GM21367 (cell line): ENCODE measurements around the gene KBTBD7.

Experiments
- ATAC-seq: cut with Tn5 transposase; IDR thresholded peaks from one replicate; pipeline ENCODE4 v1.9.1; 2021; ENCODE audit not compliant: unreplicated experiment

The KBTBD7 gene

GRCh38 chr13:41193919-41194824, at the start of gene KBTBD7:
Gene KBTBD7, minus strand, starts transcription at chr13:41194569. Its CDS starts 312 bp downstream, at chr13:41194257.
- peak; percentile 86 for ATAC-seq

GRCh38 chr13:41241626-41242025, 47.3 kb upstream of the KBTBD7 start:
- no peak for ATAC-seq

GRCh38 chr13:41236369-41236768, 42.0 kb upstream of the KBTBD7 start:
- ATAC-seq, result no peak

- ATAC-seq, result no peak
Measured at GRCh38 chr13:41232578-41233480, 38.5 kb upstream of the KBTBD7 start.

- no peak for ATAC-seq
Measured at GRCh38 chr13:41231786-41232185, 37.4 kb upstream of the KBTBD7 start.

GRCh38 chr13:41231025-41231677, 36.8 kb upstream of the KBTBD7 start:
- no peak for ATAC-seq

- ATAC-seq, result no peak
Measured at GRCh38 chr13:41229356-41229755, 35.0 kb upstream of the KBTBD7 start.

- no peak for ATAC-seq
Measured at GRCh38 chr13:41224113-41225110, 30.0 kb upstream of the KBTBD7 start.

- ATAC-seq, result no peak
Measured at GRCh38 chr13:41222259-41222852, 28.0 kb upstream of the KBTBD7 start.

GRCh38 chr13:41220401-41220800, 26.0 kb upstream of the KBTBD7 start:
- ATAC-seq, result no peak

- ATAC-seq, result no peak
Measured at GRCh38 chr13:41216160-41216559, 21.8 kb upstream of the KBTBD7 start.

GRCh38 chr13:41213919-41214318, 19.6 kb upstream of the KBTBD7 start:
- no peak for ATAC-seq

GRCh38 chr13:41213316-41213715, 18.9 kb upstream of the KBTBD7 start:
- ATAC-seq, result no peak

GRCh38 chr13:41212881-41213280, 18.5 kb upstream of the KBTBD7 start:
- no peak for ATAC-seq

GRCh38 chr13:41211062-41211461, 16.7 kb upstream of the KBTBD7 start:
- no peak for ATAC-seq

GRCh38 chr13:41206467-41206866, 12.1 kb upstream of the KBTBD7 start:
- ATAC-seq, result no peak

GRCh38 chr13:41203810-41204209, 9.4 kb upstream of the KBTBD7 start:
- ATAC-seq, result no peak

GRCh38 chr13:41200126-41200525, 5.8 kb upstream of the KBTBD7 start:
- ATAC-seq, result no peak

- peak; percentile 82 for ATAC-seq
Measured at GRCh38 chr13:41199526-41199925, 5.2 kb upstream of the KBTBD7 start.

GRCh38 chr13:41199079-41199478, 4.7 kb upstream of the KBTBD7 start:
- ATAC-seq, result no peak
